Caki2 (cell line): ENCODE results near the gene SSH2. TPM values are rescaled to one million over a fixed set of nuclear protein-coding genes. Genes with fewer than 3 reads are reported as not detected.
"Not testable (repeated sequence)": the region's sequence is repeated elsewhere in the genome, so short reads cannot be mapped to it uniquely, and the experiment has no call there.

ENCODE experiments used
- DNase-seq: peaks from one replicate; pipeline ENCODE4 v3.0.0-alpha.2; 2015; ENCODE audit warnings: low read depth
- in situ Hi-C: cut with HindIII; loops from 2 replicates; pipeline ENCODE4 v1.10.0; 2016; ENCODE audit warnings: low sequenced_read_pairs, low pct_unique_long_range_greater_than_20kb, mixed read lengths
- total RNA-seq: library from RNA; depleted of rRNA; stranded (reverse); fragments of >200 nt; shearing (Covaris generic); gene quantifications from 2 replicates; pipeline ENCODE4 v1.2.3, GENCODE V29; 2014; ENCODE audit warnings: low replicate concordance; rRNA removed

Gene SSH2, protein sequence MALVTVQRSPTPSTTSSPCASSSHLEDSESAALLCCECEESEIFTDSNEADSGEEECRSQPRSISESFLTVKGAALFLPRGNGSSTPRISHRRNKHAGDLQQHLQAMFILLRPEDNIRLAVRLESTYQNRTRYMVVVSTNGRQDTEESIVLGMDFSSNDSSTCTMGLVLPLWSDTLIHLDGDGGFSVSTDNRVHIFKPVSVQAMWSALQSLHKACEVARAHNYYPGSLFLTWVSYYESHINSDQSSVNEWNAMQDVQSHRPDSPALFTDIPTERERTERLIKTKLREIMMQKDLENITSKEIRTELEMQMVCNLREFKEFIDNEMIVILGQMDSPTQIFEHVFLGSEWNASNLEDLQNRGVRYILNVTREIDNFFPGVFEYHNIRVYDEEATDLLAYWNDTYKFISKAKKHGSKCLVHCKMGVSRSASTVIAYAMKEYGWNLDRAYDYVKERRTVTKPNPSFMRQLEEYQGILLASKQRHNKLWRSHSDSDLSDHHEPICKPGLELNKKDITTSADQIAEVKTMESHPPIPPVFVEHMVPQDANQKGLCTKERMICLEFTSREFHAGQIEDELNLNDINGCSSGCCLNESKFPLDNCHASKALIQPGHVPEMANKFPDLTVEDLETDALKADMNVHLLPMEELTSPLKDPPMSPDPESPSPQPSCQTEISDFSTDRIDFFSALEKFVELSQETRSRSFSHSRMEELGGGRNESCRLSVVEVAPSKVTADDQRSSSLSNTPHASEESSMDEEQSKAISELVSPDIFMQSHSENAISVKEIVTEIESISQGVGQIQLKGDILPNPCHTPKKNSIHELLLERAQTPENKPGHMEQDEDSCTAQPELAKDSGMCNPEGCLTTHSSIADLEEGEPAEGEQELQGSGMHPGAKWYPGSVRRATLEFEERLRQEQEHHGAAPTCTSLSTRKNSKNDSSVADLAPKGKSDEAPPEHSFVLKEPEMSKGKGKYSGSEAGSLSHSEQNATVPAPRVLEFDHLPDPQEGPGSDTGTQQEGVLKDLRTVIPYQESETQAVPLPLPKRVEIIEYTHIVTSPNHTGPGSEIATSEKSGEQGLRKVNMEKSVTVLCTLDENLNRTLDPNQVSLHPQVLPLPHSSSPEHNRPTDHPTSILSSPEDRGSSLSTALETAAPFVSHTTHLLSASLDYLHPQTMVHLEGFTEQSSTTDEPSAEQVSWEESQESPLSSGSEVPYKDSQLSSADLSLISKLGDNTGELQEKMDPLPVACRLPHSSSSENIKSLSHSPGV (N-terminal part only)
- 14.3 and 28.6 TPM in 2 replicates for total RNA-seq

GRCh38 chr17:29929533-29930408, at the start of gene SSH2:
TSS of gene SSH2 (minus strand) at chr17:29930228. CDS start at chr17:29930000, 228 bp downstream.
- peak; percentile 87 for DNase-seq
- in situ Hi-C loops = no loop called here

DNA sequence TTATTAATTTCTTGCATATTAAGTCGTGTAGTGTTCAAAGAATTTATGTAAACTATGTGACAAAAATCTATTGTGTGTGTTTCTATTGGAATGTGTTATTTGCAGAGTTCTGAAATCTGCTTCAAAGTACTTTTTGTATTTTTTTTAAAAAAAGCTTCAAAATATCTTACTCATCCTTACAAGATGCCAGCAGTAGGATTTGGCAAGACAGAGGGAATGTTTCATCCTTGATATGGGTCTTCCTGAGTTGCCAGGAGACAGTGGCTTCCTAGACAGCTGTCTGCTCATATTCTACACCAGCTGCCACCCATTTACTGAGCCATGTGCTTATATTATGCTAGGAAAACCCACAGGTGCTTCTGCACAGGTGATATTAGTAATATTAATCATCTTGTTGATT, 47.8 kb upstream of the SSH2 start:
- in situ Hi-C loops = no loop called here
- no peak for DNase-seq

- in situ Hi-C loops = no loop called here
These were observed 43.0 kb upstream of the SSH2 start for GRCh38 chr17:29973005-29973404.

DNA sequence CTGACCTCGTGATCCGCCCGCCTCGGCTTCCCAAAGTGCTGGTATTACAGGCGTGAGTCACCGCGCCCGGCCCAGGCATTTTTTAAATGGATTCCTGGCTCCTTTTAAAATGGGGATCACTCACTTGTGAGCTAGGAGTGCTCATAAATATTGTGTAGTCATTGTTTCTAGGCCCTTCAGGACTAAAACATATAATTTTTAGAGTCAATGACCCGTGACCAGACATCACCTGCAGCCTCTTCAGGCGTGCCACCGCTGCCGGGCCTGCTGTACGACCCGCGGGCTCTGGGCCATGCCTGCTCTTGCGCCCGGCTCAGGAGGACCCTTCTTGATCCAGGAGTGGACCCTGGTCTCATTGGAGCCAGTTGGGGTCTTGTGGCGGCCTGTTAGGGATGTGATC, 42.2 kb upstream of the SSH2 start:
- in situ Hi-C loops = no loop called here
- no peak for DNase-seq

More at GRCh38 chr17:29973005-29973404, 43.0 kb upstream of the SSH2 start:
- no peak for DNase-seq

DNA sequence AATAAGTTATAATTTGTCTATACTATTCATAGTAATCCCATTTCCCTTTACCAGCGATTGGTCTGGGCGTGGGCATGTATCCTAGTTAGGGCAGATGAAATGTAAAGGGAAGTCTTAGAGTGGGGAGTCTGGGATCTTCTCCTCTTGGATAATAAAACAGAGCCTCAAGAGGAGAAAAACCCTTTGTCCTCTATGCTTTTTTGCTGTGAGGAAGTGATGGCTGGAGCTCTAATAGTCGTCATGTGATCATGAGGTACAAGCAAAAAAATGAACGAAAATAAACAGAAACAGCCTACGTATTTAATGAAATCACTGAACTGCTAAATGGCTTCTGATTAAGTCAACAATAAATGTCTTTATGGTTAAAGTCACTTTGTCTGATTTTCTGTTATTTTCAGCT, 38.2 kb upstream of the SSH2 start:
- in situ Hi-C loops = no loop called here

DNA sequence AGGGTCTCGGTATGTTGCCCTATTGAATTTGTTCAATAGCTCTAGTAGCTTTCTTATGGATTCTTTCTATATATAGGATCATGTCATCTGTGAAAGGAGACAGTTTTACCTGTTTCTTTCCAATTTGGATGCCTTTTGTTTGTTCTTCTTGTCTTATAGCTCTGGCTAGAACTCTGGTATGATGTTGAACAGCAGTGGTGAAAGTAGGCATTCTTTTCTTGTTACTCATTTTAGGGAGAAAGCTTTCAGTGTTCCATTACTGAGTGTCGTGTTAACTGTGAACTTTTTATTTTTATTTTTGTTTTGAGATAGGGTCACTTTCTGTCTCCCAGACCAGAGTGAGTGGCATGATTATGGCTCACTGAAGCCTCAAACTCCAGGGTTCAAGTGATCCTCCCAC, 32.6 kb upstream of the SSH2 start:
- in situ Hi-C loops = no loop called here
- DNase-seq = no peak

More for the DNA sequence above, 38.2 kb upstream of the SSH2 start:
- DNase-seq = peak; percentile 21

- no peak for DNase-seq
- in situ Hi-C loops = no loop called here
These were observed 29.8 kb upstream of the SSH2 start for GRCh38 chr17:29959658-29960337.

DNA sequence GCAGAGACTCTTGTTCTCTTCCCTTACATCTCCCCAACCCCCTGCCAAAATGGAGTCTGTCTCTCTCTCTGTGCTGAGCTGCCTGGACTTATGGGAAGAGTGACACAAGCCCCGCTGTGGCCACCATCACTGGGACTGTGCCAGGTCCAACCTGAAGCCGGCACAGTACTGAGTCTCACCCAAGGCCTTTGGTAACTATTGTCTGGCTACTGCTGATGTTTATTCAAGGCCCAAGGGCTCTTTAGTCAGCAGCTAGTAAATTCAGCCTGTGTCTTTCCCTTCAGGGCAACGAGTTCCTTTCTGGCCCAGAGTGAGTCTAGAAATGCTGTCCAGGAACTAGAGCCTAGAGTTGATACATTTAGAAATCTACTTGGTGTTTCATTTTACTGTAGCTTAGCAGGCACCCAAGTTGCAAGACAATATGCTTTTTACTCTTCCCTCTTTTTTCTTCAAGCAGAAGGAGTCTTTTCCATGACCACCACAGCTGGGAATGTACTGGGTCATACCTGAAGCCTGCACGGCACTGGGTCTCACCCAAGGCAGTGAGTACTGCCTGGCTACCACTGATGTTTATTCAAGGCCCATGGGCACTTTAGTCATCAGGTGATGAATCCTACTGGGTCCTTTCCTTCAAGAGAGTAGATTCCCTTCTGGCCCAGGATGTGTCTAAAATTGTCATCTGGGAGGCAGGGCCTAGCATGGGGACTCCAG, 29.1 kb upstream of the SSH2 start:
- in situ Hi-C loops = no loop called here
- DNase-seq = no peak

DNA sequence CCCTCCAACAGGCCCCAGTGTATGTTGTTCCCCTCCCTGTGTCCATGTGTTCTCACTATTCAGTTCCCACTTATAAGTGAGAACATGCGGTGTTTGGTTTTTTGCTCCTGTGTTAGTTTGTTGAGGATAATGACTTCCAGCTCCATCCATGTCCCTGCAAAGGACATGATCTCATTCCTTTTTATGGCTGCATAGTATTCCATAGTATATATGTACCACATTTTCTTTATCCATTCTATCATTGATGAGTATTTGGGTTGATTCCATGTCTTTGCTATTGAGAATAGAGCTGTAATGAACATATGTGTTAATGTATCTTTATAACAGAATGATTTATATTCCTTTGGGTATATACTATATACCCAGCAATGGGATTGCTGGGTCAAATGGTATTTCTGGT, 27.5 kb upstream of the SSH2 start:
- in situ Hi-C loops, DNase-seq: not testable (repeated sequence)

GRCh38 chr17:29956225-29956624, 26.2 kb upstream of the SSH2 start:
- no peak for DNase-seq
- in situ Hi-C loops = no loop called here

- DNase-seq = no peak
- in situ Hi-C loops = no loop called here
These were observed 24.4 kb upstream of the SSH2 start for GRCh38 chr17:29954405-29954804.

GRCh38 chr17:29949696-29950095, 19.7 kb upstream of the SSH2 start:
- DNase-seq = no peak
- in situ Hi-C loops = no loop called here

DNA sequence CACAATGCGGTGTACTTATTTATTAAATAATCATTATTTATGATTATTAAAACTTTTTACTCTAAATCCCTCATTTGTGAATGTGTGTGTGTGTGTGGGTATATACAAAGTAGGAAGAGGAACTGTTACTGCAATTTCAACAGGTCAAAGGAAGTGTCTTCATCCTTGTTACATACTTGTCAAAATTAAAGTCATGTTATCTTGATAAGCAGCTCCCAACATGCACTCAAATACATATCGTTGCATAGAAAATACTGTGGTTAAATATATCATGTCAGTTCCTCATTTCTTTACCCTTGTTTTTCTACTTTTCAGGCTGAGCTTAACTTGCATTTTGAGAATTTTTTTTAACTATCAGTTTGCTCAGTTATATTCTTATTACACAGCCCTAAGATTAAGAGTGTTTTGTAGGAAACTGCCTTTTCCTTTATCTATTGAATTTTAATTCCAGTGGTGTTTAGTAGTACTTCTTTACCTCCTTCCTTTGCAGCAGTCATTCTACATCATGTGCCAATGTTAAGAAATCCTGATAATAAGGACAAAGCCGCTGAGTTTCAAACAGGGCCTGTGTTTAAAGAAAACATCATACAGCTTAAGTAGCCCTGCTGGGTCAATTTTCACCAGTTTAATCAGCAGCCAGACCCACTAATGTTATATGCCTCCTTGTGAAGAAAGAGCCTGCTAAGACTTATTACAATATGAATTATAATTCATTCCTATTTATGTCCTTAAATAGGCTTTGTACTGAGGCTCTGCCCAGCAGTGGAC, 18.6 kb upstream of the SSH2 start:
- DNase-seq = no peak
- in situ Hi-C loops = no loop called here

DNA sequence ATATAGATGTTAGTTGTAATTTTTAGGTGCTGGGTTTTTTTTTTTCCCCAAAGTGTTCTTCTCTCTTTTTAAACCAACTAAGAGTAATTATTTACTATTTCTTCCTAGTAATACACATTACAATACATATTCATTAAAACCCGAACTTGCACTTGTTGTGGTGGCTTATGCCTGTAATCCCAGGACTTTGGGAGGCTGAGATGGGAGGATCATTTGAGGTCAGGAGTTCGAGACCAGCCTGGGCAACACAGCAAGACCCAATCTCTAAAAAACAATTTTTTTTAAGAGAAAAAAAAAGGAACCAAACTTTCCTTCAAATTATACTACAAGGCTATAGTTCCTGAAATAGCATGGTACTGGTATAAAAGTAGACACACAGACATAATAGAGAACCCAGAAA, 15.3 kb upstream of the SSH2 start:
- DNase-seq = no peak
- in situ Hi-C loops = no loop called here

DNA sequence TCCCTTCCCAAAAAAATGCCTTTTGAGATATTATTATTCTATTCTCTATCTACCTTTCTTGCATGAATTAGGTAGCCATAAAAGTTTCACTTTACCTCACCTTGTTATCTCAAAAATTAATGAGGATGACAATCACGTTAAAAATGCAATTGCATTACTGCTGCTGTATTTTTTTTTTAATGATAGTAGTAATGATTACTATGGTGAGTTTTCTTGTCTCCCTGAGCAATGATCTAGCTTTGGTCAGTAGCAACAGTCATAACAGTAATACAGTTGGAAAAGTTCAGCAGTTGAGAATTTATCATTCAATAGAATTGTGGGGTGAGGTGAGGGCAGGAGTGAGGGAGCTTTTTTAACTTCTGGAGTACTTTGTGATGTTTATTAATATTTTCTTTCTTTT, 11.3 kb upstream of the SSH2 start, which contains the start of gene EFCAB5:
EFCAB5 (plus strand) TSS at position 301 of the 400 bp plus-strand sequence. CDS start 163 bp downstream, outside the sequence.
- in situ Hi-C loops = no loop called here

GRCh38 chr17:29936724-29937123, 6.7 kb upstream of the SSH2 start:
- DNase-seq = no peak
- in situ Hi-C loops = no loop called here

More for the DNA sequence above, 11.3 kb upstream of the SSH2 start, which contains the start of gene EFCAB5:
- no peak for DNase-seq
